ENCODE measurements around the gene SBK1.

DNA sequence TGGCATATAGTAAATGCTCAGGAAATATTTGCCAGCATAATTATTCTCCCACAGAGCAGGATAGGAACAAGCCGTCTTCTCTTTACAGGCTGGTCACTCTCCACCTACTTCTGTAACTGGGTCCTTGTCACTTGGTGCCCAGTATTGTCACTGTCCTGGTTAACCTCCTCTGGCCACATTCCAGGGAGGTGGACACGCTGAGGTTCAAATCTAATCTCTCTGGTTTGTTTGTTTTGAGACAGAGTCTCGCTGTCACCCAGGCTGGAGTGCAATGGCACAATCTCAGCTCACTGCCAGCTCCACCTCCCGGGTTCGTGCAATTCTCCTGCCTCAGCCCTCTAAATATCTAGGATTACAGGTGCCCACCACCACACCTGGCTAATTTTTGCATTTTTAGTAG, 15.6 kb downstream of the SBK1 start:
- TF ChIP-seq, protein P1, sequence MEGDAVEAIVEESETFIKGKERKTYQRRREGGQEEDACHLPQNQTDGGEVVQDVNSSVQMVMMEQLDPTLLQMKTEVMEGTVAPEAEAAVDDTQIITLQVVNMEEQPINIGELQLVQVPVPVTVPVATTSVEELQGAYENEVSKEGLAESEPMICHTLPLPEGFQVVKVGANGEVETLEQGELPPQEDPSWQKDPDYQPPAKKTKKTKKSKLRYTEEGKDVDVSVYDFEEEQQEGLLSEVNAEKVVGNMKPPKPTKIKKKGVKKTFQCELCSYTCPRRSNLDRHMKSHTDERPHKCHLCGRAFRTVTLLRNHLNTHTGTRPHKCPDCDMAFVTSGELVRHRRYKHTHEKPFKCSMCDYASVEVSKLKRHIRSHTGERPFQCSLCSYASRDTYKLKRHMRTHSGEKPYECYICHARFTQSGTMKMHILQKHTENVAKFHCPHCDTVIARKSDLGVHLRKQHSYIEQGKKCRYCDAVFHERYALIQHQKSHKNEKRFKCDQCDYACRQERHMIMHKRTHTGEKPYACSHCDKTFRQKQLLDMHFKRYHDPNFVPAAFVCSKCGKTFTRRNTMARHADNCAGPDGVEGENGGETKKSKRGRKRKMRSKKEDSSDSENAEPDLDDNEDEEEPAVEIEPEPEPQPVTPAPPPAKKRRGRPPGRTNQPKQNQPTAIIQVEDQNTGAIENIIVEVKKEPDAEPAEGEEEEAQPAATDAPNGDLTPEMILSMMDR (conservative IDR thresholded peaks at IDR 0.05 in 1 of 2, IDR thresholded peaks at IDR 0.05 in 1 of 2; ENCODE audit: low read depth in 1 of 2, low read length in 2 of 2): no peak
- TF ChIP-seq EZH2 (IDR thresholded peaks at IDR 0.05; ENCODE audit: low read length, missing control alignments): no peak

Measured in fibroblast of lung (primary cell).